Glutamatergic neuron (in vitro differentiated cells): ENCODE results near the gene COL25A1. TPM values are rescaled to one million over a fixed set of nuclear protein-coding genes. Genes with fewer than 3 reads are reported as not detected.

Experiments
- DNase-seq: peaks from one replicate; pipeline ENCODE4 v3.0.0; 2022
- H3K27ac Mint-ChIP-seq: one replicate; pipeline ENCODE4 v1.8.0; 2020; ENCODE audit warnings: mild to moderate bottlenecking, mixed read lengths, inconsistent platforms; ENCODE audit not compliant: unreplicated experiment
- H3K27me3 Mint-ChIP-seq: one replicate; pipeline ENCODE4 v1.8.0; 2020; ENCODE audit warnings: mild to moderate bottlenecking, moderate library complexity, mixed read lengths, inconsistent platforms; ENCODE audit not compliant: unreplicated experiment
- H3K36me3 Mint-ChIP-seq: one replicate; pipeline ENCODE4 v1.8.0; 2020; ENCODE audit warnings: mild to moderate bottlenecking, mixed read lengths, inconsistent platforms; ENCODE audit not compliant: unreplicated experiment
- H3K4me1 Mint-ChIP-seq: one replicate; pipeline ENCODE4 v1.8.0; 2020; ENCODE audit warnings: mild to moderate bottlenecking, low read depth, mixed read lengths, inconsistent platforms; ENCODE audit not compliant: unreplicated experiment
- H3K4me3 Mint-ChIP-seq: one replicate; pipeline ENCODE4 v1.8.0; 2020; ENCODE audit warnings: mild to moderate bottlenecking, mixed read lengths, inconsistent platforms; ENCODE audit not compliant: unreplicated experiment
- H3K9me3 Mint-ChIP-seq: one replicate; pipeline ENCODE4 v1.8.0; 2020; ENCODE audit warnings: mild to moderate bottlenecking, moderate library complexity, mixed read lengths, inconsistent platforms; ENCODE audit not compliant: unreplicated experiment
- total RNA-seq: library from RNA; stranded (reverse); fragmentation: NEBNext Ultra II Directional; extraction: Animal tissue kit (Norgen Biotek cat#: 25700); gene quantifications from one replicate; pipeline ENCODE4 v1.2.1, GENCODE V29; 2021; ENCODE audit not compliant: unreplicated experiment
- TF ChIP-seq, protein P1 (sequence below): fragments of 200-600 bp; sonication (generic); IDR thresholded peaks from one replicate; pipeline ENCODE4 v1.5.0; 2021; ENCODE audit not compliant: partially characterized antibody, unreplicated experiment

The COL25A1 gene
- total RNA-seq, 1 donor from 2014 or later = 1.1 TPM

DNA sequence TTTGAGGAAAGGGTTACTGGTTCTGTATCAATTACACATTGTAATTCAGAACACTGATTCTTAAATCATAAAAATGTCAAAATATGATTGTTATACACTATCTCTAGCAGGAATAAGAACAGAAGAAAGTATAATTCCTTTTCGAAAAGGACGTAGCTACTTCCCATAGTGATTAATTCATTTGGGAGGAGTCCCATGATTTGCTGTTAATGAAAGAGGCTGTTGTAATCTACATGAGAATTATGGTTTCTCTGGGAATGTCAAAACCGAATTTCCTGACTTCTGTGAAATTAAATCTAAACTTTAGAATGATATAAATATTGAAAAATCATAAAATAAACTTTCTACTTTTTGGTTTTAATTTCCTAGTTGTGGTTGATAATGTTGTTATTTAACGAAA, 348.5 kb downstream of the COL25A1 start:
- DNase-seq = no peak
- Mint-ChIP-seq H3K4me1 (no peaks in the 10 kb centered on the region), H3K27ac (no peak overlapping the region), H3K27me3 (no peaks in the 10 kb centered on the region), H3K4me3 (no peak overlapping the region), H3K9me3 (no peaks in the 10 kb centered on the region), H3K36me3 (no peaks in the 10 kb centered on the region)
- TF ChIP-seq, protein P1, sequence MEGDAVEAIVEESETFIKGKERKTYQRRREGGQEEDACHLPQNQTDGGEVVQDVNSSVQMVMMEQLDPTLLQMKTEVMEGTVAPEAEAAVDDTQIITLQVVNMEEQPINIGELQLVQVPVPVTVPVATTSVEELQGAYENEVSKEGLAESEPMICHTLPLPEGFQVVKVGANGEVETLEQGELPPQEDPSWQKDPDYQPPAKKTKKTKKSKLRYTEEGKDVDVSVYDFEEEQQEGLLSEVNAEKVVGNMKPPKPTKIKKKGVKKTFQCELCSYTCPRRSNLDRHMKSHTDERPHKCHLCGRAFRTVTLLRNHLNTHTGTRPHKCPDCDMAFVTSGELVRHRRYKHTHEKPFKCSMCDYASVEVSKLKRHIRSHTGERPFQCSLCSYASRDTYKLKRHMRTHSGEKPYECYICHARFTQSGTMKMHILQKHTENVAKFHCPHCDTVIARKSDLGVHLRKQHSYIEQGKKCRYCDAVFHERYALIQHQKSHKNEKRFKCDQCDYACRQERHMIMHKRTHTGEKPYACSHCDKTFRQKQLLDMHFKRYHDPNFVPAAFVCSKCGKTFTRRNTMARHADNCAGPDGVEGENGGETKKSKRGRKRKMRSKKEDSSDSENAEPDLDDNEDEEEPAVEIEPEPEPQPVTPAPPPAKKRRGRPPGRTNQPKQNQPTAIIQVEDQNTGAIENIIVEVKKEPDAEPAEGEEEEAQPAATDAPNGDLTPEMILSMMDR = no peak

DNA sequence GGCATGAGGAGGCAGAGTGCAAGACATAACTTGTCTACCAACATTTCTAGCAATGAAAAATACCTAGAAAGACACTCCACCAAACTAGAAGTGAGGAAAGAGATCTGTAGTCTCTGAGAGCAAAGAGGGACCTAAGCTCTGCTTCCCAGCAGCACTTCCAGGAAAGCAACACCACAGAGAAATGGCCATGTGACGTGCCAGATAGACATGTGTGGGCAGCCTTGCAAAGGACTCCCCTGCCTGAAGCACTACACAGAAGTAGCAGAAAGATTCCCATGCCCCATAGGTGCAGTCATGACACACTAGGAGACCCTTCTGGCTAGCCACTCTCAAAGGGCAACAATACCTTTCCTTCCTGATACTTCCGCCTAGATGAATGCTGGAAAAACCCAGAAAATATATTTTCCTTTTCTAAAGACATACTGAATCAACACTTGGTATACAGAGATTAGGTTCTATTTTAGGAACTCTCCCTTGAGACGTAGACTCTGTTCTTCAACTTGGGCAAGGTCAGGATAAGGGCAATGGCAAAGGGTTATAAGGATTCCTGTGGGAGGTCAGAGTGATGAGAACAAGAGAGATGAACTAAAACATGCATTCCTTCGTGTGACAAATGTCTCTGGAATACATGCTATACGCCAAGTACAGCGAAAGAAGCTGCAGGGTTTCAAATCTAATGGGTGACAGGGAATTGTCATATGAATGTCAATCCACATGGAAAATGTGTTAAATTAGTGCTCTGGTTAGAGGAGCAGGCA, 352.1 kb downstream of the COL25A1 start:
- no peak overlapping the region for H3K4me3 Mint-ChIP-seq
- H3K9me3 Mint-ChIP-seq = no peaks in the 10 kb centered on the region
- DNase-seq = no peak
- no peaks in the 10 kb centered on the region for H3K27me3 Mint-ChIP-seq
- no peak overlapping the region for H3K27ac Mint-ChIP-seq
- TF ChIP-seq, protein P1 = no peak
- H3K36me3 Mint-ChIP-seq = no peaks in the 10 kb centered on the region
- H3K4me1 Mint-ChIP-seq = no peaks in the 10 kb centered on the region

DNA sequence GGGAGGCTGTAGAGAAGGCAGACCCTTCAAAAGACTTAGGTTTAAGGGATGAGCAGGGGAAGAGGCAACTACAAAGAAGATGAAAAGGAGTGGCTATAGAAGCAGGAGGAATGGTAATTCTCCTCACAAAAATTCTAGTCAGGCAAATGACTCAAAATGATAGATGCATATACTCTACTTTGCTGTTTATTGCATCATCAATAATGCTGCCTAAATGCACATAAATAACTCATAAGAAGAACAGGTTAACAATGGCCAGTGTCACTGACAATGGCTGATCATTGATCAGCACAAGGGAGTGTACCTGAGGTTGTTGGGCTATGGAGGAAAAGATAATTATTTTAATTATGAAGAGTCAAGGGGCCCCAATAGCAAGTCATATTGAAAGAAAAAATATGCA, 354.9 kb downstream of the COL25A1 start:
- no peaks in the 10 kb centered on the region for H3K27me3 Mint-ChIP-seq
- H3K4me1 Mint-ChIP-seq = no peaks in the 10 kb centered on the region
- H3K4me3 Mint-ChIP-seq = no peak overlapping the region
- no peaks in the 10 kb centered on the region for H3K36me3 Mint-ChIP-seq
- no peaks in the 10 kb centered on the region for H3K9me3 Mint-ChIP-seq
- no peak overlapping the region for H3K27ac Mint-ChIP-seq
- no peak for DNase-seq
- TF ChIP-seq, protein P1 = no peak

DNA sequence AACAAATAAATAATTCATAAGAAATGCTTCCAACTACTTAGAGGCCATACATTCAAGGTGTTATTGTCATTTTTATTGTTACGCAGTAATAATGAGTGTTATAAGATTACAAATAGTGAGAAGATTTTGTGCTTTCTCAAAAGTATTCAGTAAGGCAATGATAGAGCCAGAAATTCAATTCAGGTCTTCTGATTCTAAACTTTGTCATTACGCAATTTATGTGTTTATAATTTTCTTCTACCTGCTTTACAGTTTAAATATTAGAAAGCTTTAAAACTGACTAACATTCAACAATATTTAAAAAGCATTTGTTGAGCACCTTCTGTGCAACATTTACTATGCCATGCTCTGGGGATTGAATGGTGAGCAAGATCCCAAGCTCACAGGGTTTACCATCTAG, 356.2 kb downstream of the COL25A1 start:
- TF ChIP-seq, protein P1 = no peak
- Mint-ChIP-seq H3K27ac (no peak overlapping the region), H3K27me3 (no peaks in the 10 kb centered on the region), H3K4me1 (no peaks in the 10 kb centered on the region), H3K4me3 (no peak overlapping the region), H3K36me3 (no peaks in the 10 kb centered on the region), H3K9me3 (no peaks in the 10 kb centered on the region)
- no peak for DNase-seq

DNA sequence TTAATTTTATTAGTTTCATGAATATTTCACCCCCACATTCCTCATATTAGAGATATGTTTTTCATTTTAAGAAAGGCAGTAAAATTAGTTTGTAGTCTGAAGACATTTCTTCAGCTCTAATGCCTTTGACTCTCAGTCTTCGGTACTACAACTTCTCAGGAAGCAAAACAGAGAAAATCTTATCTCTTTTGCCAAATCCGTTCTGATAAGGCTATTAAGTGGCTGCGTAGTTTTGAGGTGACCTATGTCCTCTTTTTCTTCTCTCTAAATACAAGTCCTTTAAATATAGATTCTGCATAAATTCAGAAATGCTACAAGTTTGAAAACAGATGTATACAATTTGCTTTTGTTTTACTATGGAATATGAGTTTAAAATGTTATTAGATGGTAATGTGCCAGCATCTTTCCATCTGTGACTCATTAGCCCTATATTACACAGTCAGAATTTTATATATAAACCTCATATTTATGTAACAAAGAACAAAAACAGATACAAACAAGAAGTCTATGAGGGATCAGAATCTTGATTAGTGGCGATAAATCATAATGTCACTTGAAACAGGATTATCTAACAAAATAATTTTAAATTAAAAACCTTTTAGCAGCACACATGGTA, 358.4 kb downstream of the COL25A1 start:
- H3K36me3 Mint-ChIP-seq = no peaks in the 10 kb centered on the region
- H3K27me3 Mint-ChIP-seq = no peaks in the 10 kb centered on the region
- peaks cover 1% of the 10 kb centered on the region for H3K4me1 Mint-ChIP-seq
- TF ChIP-seq, protein P1 = no peak
- no peaks in the 10 kb centered on the region for H3K9me3 Mint-ChIP-seq
- DNase-seq = no peak
- no peak overlapping the region for H3K27ac Mint-ChIP-seq
- H3K4me3 Mint-ChIP-seq = no peak overlapping the region
